NCI-H69 (cell line): ENCODE measurements around the gene CCDC24.

ENCODE experiments used
- DNase-seq: peaks from one replicate; lab custom pipeline; 2025; lab: John Stamatoyannopoulos, UW

Gene CCDC24

DNA sequence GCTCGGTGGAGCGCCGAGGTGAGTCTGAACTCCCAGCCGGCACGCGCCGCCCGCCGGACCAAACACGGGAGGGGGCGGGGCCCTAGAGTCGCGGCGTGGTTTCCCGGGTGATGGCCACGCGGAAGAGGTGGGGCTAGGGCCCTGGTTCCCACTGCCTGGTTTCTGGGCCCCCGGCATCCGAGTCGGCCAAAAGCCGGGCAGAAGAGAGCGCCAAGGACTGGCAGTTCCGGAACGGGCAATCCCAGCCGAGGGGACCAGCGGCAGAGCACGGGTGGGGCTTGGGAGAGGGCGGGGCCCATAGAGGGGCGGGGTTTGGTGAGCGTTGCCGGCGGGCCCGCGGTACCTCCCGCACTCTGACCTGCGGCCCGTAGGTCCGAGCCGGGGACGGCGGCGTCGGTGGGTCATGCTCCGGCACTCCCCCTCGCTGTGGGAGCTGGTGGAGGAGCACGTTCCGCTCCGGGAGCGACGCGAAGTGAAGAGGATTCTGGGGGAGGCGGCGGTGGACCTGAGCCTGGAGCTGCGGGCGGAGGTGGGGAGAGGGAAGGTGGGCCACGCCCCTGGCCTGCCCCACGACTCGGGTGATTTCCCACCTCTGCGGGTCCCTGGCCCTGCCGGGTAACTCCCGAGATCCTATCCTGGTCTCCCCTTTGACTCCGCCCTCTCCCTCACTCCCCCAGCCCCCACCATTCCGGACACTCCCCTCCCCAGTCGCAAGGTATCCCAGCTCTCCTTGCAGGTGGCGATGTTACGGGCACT lies at the start of gene CCDC24:
Gene CCDC24, plus strand, starts transcription at position 124 of the 756 bp plus-strand sequence. Its CDS starts 280 bp downstream, at position 404.
- DNase-seq: peak; percentile 84

DNA sequence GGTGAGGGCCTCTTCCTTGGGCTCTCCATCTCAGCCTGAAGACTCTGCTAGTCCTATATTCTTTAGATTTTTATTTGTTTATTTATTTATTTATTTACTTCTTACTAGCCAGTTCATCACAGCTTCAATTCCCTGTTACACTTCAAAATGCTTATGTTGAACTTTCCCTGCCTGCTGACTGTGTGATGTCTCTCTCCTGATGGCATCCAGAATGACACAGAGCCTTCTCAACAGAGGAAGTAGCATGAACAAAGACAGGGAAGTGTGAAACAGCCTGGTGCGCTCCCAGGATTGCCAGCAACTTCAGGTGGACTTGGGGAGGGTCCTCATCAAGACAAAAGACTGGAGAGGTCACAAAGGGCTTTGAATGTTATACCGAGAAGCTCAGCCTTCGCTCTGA lies 49.0 kb upstream of the CCDC24 start:
- DNase-seq: no peak

DNA sequence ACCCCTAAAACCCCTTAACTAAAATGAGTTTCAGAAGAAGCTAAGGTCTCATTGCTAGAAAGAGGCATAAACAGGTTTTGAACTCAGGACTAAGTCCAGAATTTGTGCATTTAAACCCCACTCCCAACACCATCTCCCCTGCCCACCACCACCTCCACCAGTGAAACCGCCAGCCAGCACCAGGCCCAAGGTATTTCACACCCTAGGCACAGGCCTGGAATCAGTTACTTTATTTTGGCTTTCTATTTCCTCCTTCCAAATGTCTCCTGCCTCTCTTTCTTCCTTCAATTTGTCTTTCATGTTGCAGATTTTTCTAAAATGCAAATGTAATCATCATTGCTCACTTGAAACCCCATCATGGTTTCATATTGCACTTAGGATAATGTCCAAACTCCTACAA lies 46.5 kb upstream of the CCDC24 start:
- DNase-seq: no peak

DNA sequence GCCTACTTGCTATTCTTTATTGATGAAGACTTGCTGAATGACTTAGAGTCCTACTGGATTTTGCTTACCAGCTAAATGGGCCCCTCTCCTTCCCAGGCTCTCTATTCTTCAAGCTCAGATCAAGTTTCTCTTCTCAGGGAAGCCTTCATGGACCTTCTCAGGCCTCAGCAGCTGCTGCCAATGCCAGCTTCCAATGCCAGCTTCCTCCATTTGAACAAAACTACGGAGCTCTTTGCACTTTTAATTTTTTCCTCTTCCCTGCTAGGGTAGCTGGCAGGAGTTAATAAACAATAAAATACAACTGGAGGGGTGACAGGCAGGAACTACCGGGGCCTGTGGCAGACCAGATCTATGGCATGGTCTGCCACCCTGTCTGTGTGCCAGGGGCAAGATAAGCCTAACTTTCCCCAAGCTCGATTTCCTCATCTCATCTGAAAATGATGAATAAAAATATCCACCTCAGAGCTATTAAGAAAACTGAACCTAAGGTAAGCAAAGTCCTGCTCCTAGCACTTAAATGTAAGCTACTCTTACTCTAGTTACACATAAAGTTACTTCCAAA lies 45.6 kb upstream of the CCDC24 start:
- DNase-seq: peak; percentile 14

DNA sequence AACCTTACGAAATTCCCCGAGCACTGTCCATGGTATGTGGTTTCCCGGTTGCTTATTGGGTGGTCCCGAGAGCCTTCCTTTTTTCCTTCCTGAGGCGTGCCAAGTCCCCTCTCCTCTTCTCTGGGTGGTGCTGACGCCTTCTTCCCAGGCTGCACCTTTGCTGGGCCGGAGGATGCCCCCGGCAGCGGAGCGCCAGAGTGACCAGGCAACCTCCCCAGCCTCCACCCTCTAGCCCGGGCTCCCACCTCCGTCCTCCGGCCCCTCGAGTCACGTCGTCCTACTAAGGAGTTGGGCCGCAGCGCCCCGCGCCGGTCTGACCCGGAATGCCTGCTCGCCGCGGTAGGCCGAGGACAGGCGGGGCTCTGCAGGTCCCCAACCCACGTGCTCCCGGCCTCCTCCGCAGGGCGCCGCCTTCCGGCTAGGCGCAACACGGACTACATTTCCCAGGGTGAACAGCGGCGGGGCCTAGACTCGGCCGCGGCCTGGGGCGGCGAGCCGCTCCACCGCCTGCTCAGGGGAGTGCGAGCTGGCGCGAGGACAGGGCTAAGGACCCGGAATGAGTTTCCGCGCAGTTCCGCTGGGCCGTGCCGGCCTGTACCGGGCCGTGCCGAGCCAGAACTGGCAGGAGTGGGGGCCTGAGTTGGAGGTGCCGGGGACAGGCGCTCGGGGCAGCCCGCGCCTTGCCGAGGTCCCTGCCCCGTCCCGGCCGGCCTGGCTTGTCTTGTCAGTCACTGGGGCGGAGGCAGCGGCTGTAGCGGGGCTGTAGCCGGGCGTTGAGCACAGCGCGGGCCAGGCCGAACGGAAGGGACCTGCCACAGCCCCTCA lies 45.0 kb upstream of the CCDC24 start, which contains the start of gene IPO13:
Gene IPO13, plus strand, starts transcription at position 715 of the 825 bp plus-strand sequence. CDS start 651 bp downstream, outside the sequence.
- DNase-seq: peak; percentile 95

DNA sequence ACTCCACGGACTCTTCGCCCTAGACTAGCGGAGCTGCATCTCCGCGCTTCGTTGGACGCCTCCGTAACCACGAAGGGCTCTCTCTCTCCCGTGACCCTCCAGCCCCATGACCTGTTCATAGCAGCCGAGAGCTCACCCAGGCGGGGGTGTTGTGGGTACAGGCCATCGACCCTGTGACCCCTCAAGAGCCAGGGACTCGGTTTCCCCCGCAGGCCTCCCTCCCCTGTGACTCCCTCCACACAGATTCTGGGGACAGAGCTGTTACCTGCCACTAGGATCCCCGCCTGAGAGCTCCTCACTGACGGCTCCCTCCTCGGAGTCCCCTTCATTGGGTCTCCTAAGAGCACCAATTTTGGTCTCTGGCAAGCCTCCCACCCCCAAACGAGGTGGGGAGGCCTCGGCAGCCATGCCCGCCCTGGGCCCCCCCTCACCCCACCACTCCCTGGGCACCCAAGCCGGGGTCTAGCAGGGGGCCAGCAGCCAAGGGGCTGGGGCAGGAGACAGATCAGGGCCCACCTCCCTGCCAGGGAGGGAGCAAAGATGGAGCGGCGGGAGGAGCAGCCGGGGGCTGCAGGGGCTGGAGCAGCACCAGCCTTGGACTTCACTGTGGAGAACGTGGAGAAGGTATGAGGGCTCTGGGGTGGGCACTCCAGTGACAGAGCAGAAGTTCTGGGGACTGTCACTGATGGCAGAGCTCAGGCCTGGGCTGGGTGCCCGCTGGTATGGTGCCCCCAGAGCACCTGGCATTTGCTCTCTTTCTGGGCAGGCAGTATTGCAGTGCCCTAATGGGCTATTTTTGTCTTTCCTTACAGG lies 44.1 kb upstream of the CCDC24 start:
- DNase-seq: peak; percentile 29

DNA sequence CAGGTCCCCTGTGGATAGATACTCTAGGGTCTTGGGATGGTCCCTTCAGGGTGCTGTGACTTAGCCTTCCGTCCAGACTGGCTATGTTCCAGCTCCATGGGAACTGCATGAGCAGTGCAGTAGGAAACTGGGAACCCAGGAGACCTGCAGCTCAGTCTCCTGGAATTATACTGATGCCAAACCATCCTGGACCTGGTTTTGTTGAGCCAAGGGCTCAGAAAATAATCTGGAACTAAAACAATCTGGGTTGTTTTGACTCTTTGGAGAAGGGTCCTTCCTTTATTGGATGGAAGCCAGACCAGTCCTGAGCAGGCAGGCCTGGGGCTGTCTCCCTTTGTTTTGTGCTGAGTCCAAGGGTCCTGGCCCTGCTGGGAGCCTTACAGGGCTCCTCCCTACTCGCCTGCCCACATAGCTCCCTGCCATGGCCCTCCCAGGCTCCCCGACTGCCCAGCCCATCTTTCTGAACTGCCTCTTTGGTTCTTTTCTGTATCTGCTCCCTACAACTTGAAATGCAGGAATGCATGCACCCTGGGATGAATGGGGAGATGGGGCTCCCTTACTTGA lies 43.4 kb upstream of the CCDC24 start:
- DNase-seq: peak; percentile 55

DNA sequence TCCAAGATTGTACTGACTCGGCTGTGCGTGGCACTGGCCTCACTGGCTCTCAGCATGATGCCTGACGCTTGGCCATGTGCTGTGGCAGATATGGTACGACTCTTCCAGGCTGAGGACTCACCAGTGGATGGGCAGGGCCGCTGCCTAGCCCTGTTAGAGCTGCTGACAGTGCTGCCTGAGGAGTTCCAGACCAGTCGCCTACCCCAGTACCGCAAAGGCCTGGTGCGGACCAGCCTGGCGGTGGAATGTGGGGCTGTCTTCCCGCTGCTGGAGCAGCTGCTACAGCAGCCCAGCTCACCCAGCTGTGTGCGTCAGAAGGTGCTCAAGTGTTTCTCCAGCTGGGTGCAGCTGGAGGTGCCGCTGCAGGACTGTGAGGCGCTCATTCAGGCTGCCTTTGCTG lies 41.7 kb upstream of the CCDC24 start:
- no peak for DNase-seq

DNA sequence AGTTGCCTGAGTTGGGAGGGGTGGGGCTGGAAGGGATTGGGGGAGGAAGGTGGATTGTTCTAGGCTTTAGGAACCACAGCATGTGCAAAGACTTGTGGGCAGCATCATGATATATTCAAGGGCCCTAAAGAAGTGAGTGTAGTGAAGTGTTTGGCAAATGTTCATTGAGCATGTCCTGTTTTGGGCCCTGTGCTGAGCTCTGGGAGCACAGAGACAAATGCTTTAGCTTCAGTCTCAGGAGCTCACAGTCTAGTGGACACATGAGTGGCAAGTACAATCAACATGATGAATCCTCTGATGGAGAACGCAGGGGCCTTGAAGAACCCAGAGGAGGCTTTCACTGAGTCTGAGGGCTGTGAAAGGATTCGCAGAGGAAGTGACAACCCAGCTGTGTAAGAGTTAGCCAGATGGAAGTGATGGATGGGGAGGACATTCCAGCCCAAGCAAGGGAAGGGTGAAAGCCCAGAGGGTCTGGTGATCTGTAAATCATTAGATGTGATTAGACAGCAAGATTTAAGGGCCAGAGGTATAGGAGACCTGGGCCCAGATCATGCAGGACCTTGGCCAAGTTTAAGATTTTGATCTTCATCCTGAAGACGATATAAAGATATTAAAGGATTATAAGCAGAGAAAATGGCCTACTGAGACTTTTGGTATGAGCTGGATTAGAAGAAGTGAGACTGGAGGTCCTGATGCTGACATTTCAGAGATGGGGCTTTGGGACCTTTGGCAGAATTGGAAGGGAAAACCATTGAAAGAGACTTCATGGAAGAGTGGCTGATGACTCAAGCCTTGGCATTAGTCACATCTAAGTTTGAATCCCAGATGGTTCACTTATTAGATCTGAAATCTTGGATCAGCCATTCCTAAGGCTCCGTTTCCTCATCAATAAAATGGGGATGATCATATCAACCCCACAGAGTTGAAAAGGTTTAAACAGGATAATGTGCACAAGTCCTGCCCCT lies 40.1 kb upstream of the CCDC24 start:
- no peak for DNase-seq

DNA sequence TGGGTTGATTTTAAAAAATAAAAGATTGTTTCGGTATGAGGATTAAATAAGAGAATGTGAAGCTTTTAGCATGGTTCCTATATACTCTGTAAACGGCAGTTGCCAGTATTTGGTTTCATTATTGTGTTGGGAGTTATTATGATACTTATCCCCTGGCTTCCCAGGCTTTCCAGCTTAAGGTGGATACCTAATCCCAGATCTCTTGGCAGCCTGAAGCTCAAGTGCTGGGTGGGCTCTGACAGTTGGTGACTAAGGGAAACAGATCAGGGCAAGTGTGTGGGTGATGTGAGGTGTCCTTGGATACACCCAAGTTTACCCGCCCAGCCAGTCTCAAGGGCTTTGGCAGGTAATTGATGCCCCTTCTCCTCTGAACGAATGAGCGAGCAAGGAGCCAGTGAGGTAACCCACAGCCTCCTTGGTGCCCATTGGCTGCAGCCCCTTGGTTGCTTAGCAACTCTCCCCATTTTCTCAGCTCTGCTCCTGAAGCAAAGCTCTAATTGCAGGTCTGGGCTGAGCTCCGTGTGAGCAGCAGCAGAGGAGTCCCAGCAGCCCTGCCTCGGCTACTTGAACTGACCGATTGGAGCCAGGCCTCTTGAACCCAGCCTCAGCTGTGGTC lies 38.6 kb upstream of the CCDC24 start:
- DNase-seq: peak; percentile 96

DNA sequence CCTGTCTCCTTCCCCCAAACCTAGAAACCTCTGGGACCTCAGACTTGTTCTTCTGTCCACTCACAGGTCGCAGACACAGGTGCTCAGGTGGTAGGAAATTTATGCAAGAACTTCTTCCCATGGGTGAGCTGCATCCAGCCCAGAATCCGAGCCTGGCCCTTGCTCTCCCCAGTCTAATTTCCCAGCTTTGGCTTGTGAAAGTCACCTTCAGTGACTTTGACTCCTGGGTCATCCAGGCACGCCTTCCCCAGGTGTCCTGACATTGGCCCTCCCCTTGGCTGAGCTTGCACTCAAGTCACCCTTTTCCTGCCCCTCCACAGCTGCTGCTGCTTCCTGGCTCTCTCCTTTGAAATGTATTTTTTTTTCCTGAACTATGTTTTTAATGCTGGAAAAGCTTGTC lies 38.0 kb upstream of the CCDC24 start:
- no peak for DNase-seq

DNA sequence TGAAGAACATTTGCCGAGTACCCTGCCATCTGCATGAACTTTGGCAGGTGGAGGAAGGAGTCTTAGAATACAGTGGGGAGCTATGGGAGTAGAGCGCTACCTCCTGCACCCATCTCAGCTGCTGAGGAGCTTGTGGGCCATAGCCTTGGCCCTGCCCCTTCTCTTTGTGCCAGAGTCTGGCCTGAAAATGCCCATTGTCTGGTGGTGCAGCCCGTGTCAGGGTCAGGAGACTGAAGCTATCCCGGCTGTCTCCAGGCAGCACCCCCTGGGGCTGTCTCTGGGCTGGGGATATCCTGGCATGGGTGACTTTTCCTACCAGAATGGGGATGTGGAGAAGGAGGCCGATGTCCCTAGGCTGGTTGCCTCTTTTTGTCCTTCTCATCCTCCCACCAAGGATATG lies 37.4 kb upstream of the CCDC24 start:
- no peak for DNase-seq

DNA sequence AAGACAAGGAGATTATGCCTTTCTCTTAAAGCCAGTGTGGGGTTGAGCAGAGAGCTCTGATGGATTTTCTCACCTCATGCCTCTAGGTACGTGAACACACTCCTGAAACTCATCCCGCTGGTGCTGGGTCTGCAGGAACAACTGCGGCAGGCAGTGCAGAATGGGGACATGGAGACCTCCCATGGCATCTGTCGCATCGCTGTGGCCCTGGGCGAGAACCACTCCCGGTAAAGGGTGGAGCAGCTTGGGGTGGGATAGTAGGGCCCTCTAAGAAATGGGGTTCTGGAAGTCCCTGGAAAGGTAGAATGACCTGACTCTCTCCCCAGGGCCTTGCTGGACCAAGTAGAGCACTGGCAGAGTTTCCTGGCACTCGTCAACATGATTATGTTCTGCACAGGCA lies 35.2 kb upstream of the CCDC24 start:
- no peak for DNase-seq

DNA sequence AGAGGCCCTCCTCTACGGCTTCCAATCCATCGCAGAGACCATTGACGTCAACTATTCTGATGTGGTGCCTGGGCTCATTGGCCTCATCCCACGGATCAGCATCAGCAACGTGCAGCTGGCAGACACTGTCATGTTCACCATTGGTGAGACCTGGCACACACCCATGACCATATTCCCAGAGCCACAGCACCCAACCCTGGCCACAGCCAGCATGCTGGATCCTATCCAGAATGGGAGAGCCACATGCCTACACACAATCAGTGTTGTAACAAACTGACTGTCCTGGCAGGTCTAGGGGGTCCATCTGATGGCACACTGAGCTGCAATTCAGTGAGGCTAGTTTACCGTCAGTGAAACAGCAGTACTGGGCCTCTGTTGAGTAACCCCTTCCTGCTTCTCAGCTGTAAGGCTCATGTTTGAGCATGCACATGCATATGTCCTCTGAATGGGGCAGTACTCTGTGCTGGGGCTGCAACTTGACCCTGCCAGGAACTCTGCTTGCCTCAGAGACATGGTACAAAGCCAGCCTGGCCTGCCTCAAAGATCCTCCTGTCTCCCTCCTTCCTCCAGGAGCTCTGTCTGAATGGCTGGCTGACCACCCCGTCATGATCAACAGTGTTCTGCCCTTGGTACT lies 33.9 kb upstream of the CCDC24 start:
- DNase-seq: no peak

DNA sequence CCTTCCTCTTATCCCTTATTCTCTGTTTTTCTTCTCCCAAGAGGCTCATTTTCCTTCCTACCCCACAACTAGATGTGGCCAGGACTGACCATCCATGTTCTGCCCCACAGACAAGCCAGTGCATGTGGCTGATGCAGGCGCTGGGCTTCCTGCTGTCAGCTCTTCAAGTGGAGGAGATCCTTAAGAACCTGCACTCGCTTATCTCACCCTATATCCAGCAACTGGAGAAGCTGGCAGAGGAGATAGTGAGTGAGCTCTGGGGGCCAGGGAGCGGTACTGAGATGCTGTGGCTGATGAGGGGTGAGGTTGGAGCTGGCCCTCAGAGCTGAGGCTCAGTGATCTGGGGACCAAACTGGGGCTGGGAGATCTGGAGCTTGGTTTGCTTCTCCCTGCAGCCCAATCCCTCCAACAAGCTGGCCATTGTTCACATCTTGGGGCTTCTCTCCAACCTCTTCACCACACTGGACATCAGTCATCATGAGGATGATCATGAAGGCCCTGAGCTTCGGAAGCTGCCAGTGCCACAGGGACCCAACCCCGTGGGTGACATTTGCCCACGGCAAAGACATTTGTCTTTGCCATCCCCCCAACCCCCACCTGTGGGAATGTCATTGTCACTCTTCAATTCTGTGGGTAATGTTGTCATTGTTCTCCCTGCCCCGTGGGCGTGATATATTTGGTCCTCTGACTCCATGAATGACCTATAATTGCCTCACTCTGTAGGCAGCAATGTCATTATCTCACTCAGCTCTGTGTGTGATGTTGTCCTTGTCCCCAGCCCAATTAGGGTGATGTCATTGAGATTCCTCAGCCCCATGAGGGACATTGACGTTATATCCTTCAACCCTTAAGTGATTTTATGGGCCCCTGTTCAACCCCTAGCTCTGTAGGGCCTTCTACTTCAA lies 32.8 kb upstream of the CCDC24 start:
- no peak for DNase-seq

DNA sequence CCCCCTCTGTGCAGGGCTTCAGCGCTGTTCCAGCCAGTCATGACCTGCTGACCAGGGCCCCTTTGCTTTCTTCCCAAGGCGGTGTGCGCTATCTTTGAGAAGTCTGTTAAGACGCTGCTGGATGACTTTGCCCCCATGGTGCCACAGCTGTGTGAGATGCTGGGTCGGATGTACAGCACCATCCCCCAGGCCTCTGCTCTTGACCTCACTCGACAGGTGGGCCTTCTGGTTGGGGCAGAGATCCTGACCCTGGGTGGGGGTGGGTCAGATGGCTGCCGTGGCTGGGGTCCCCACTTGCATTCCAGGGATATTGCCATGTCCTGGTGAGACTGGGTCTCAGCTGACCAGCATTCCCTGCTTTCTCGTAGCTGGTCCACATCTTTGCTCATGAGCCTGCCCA lies 30.6 kb upstream of the CCDC24 start:
- no peak for DNase-seq

DNA sequence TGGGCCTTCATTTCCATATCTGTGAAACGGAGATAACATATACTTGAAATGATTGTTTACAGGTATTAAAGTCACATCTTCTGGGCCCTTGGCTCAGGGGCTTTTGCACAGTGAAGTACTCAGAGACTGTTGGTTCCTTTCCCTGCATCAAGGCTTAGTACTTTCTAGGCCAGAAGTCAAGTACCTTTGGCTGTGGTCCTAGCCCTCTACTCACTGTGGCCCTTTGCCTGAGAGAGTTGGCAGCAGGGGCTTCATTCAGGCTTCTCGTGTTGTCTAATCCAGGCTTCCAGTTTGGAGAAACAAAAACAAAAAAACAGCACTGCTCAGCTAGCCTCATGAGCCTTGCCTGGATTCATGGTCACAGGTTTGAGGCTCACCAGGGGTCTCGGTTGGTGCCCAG lies 29.7 kb upstream of the CCDC24 start:
- DNase-seq: no peak

DNA sequence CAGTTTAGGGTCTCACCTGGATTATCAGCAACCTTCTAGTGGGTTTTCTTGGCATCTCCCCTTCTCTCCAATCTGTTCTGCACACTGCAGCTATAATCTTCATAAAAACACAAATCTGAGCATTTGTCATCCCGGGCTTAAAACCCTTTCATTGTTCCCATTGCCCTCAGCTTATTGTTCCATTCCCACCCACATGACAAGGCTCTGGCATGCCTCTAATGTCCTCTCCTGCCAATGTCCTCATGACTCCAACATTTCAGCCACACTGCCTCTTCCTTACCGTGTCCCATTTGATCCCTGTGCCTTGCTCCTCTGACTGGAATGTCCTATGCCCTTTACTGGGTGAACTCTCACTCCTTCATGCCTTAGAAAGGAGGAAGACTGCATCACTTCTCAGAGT lies 29.1 kb upstream of the CCDC24 start:
- no peak for DNase-seq

DNA sequence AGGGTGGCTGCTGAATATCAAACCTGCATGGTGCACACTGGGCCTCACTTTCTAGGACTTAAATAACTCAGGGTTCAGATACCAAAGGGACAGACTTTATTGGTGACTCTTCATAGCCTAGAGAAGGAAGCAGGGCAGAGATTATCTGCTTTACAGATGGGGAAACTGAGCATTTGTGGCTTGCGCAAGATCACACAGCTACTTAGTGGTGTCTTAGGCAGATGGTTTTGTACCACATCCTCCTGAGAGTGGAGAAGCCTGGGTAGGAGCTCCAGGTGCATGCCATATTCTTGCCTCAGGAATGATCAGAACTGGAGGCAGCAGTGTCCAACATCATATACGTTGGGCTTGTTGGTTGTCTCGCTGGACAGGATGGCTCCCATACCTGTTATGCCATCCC lies 28.4 kb upstream of the CCDC24 start:
- no peak for DNase-seq
